WTC11 (cell line): ENCODE measurements around the gene PKP4. TPM values are rescaled to one million over a fixed set of nuclear protein-coding genes. Genes with fewer than 3 reads are reported as not detected.

Experiments
- ATAC-seq: fragments of 200-7000 bp; cut with Tn5 transposase; 2 replicates; pipeline ENCODE4 v1.10.0; 2021; ENCODE audit warnings: mild to moderate bottlenecking, moderate library complexity
- CTCF ChIA-PET: fragments of 300-600 bp; sonication (Branson Sonifier 250); formaldehyde crosslinking; loops from one replicate; lab custom pipeline; 2021; ENCODE audit warnings: antibody characterized with exemption; lab: Charles Lee
- POLR2A ChIA-PET: fragments of 350-600 bp; sonication (Branson Sonifier 250); formaldehyde crosslinking; loops from one replicate; lab custom pipeline; 2021; ENCODE audit warnings: antibody characterized with exemption; lab: Charles Lee
- DNase-seq: peaks from one replicate; pipeline ENCODE4 v3.0.0; 2021; ENCODE audit warnings: low spot score
- H3K27ac Mint-ChIP-seq: 2 replicates; pipeline ENCODE4 v1.8.0; 2021; ENCODE audit warnings: mixed read lengths
- H3K27me3 Mint-ChIP-seq: 2 replicates; pipeline ENCODE4 v1.8.0; 2021; ENCODE audit warnings: low read depth, mild to moderate bottlenecking, moderate library complexity, mixed read lengths
- H3K36me3 Mint-ChIP-seq: 2 replicates; pipeline ENCODE4 v1.8.0; 2021; ENCODE audit warnings: mixed read lengths
- H3K4me1 Mint-ChIP-seq: 2 replicates; pipeline ENCODE4 v1.8.0; 2022; ENCODE audit warnings: mixed read lengths
- H3K4me3 Mint-ChIP-seq: 2 replicates; pipeline ENCODE4 v1.8.0; 2021; ENCODE audit warnings: mild to moderate bottlenecking, moderate library complexity, mixed read lengths
- H3K9me3 Mint-ChIP-seq: 2 replicates; pipeline ENCODE4 v1.8.0; 2021; ENCODE audit warnings: mixed read lengths
- AR ChIP-seq: fragments of 250-450 bp; sonication (Bioruptor Pico); IDR thresholded peaks from 2 replicates; pipeline ENCODE4 v1.9.0; 2021; ENCODE audit warnings: mild to moderate bottlenecking
- ATF1 ChIP-seq: sonication (generic); formaldehyde crosslinking; IDR thresholded peaks from 2 replicates; pipeline ENCODE4 v1.8.1; 2023; ENCODE audit warnings: mild to moderate bottlenecking, moderate library complexity, missing genetic modification reagents
- FOXK1 ChIP-seq: sonication (generic); formaldehyde crosslinking; IDR thresholded peaks from 2 replicates; pipeline ENCODE4 v1.8.0; 2022; ENCODE audit warnings: mild to moderate bottlenecking, moderate library complexity, missing genetic modification reagents
- HMGA2 ChIP-seq: fragments of 250-450 bp; sonication (Bioruptor Pico); IDR thresholded peaks from 2 replicates; pipeline ENCODE4 v1.4.0; 2021; ENCODE audit warnings: mild to moderate bottlenecking, moderate library complexity
- NFYB ChIP-seq: sonication (generic); formaldehyde crosslinking; conservative IDR thresholded peaks from 2 replicates; pipeline ENCODE4 v1.8.0; 2022; ENCODE audit warnings: low read depth, missing genetic modification reagents
- NR2C2 ChIP-seq: sonication (generic); formaldehyde crosslinking; IDR thresholded peaks from 2 replicates; pipeline ENCODE4 v1.8.0; 2022; ENCODE audit warnings: mild to moderate bottlenecking, missing genetic modification reagents
- NR3C1 ChIP-seq: sonication (generic); formaldehyde crosslinking; conservative IDR thresholded peaks from 2 replicates; pipeline ENCODE4 v1.8.1; 2023; ENCODE audit warnings: low read depth, mild to moderate bottlenecking, missing genetic modification reagents
- OVOL2 ChIP-seq: fragments of 250-450 bp; sonication (Bioruptor Pico); IDR thresholded peaks from 2 replicates; pipeline ENCODE4 v1.9.0; 2021; ENCODE audit warnings: mild to moderate bottlenecking, borderline replicate concordance
- PRRX2 ChIP-seq: fragments of 250-450 bp; sonication (Bioruptor Pico); IDR thresholded peaks from 2 replicates; pipeline ENCODE4 v1.8.0; 2021; ENCODE audit warnings: mild to moderate bottlenecking
- RORB ChIP-seq: fragments of 250-450 bp; sonication (Bioruptor Pico); IDR thresholded peaks from 2 replicates; pipeline ENCODE4 v1.9.0; 2021; ENCODE audit warnings: mild to moderate bottlenecking
- SP1 ChIP-seq: sonication (generic); formaldehyde crosslinking; conservative IDR thresholded peaks from 2 replicates; pipeline ENCODE4 v1.8.1; 2022; ENCODE audit warnings: missing genetic modification reagents
- USF2 ChIP-seq: sonication (generic); formaldehyde crosslinking; IDR thresholded peaks from 2 replicates; pipeline ENCODE4 v1.8.1; 2023; ENCODE audit warnings: mild to moderate bottlenecking, missing genetic modification reagents, moderate library complexity
- ZBTB21 ChIP-seq: sonication (generic); formaldehyde crosslinking; IDR thresholded peaks from 2 replicates; pipeline ENCODE4 v1.8.1; 2023; ENCODE audit warnings: mild to moderate bottlenecking, missing genetic modification reagents, borderline replicate concordance
- total RNA-seq: library from RNA; stranded (reverse); gene quantifications from 3 replicates; pipeline ENCODE4 v1.2.3, GENCODE V29; 2021
- TF ChIP-seq, protein P1 (sequence below): fragments of 250-450 bp; sonication (Bioruptor Pico); conservative IDR thresholded peaks from 2 replicates; pipeline ENCODE4 v1.9.0; 2021; ENCODE audit warnings: mild to moderate bottlenecking
- TF ChIP-seq, protein P2 (sequence below): sonication (generic); formaldehyde crosslinking; IDR thresholded peaks from 2 replicates; pipeline ENCODE4 v1.8.1; 2023; ENCODE audit warnings: mild to moderate bottlenecking, missing genetic modification reagents
- TF ChIP-seq, protein P3 (sequence below): sonication (generic); formaldehyde crosslinking; IDR thresholded peaks from 2 replicates; pipeline ENCODE4 v1.8.0; 2023; ENCODE audit warnings: missing genetic modification reagents, mild to moderate bottlenecking, borderline replicate concordance

Gene PKP4
- total RNA-seq, 1 experiment from 2014 or later: 78.9 TPM

DNA sequence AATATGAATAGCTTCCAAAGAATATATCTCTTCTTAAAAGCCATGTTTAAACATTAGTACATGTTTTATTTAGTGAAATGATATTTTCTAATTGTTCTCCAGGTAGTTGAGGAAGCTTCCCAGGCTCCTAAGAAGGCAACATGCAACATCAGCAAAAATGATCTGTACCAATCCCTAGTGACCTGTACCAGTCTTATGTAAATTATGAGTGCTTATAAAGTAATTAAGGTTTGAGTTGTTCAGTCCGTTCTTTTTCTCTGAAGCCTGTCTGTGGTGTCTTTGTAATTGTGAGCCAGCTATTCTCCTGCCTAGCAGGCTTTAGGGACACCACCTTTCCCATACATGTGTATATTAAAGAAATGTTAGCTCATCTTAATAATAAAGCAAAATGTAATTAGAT lies 98.2 kb downstream of the PKP4 start:
- DNase-seq (no peak), ATAC-seq (no peak)
- ChIA-PET POLR2A (no interaction called here), CTCF (no interaction called here)
- TF ChIP-seq PRRX2: no peak
- TF ChIP-seq, protein P1, sequence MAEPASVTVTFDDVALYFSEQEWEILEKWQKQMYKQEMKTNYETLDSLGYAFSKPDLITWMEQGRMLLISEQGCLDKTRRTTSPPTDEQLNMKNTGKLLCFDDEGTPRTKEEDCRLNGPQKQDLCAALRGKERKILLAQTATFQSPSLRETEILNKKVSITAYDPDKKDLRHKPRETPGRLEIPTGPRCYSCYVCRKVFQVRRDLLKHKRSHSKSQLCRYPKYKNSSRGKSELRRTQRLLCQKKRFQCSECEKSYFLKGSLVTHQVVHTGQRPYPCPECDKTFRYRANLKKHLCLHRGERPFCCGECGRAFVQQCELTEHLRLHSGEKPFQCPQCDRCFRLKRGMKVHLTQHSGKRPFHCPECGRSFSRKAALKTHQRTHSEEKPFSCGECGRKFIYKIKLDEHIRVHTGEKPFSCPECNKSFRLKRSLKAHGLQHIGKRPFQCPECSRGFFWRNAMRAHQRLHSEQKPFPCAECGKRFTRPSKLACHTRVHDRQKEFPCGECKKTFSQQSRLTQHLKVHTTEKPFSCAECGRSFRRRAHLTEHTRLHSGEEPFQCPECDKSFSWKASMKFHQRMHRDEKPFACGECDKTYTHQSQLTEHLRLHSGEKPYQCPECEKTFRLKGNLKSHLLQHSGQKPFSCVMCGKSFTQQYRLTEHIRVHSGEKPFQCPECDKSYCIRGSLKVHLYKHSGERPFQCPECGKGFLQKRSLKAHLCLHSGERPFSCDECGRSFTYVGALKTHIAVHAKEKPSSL: no peak
- no peak for TF ChIP-seq AR
- no peak for TF ChIP-seq ATF1 (CRISPR knock-in tag)
- no peak for TF ChIP-seq RORB (CRISPR knock-in tag)
- TF ChIP-seq HMGA2 (CRISPR knock-in tag): no peak
- TF ChIP-seq NR3C1: no peak
- no peak for TF ChIP-seq FOXK1 (CRISPR knock-in tag)
- no peak for TF ChIP-seq NR2C2
- Mint-ChIP-seq H3K4me3 (no peak overlapping the region), H3K36me3 (peaks cover 25% of the 10 kb centered on the region), H3K27me3 (no peaks in the 10 kb centered on the region), H3K9me3 (peaks cover 20% of the 10 kb centered on the region), H3K27ac (no peak overlapping the region), H3K4me1 (peaks cover 4% of the 10 kb centered on the region)

- peaks cover 19% of the 10 kb centered on the region for H3K9me3 Mint-ChIP-seq
- TF ChIP-seq NFYB: no peak
- TF ChIP-seq, protein P2, sequence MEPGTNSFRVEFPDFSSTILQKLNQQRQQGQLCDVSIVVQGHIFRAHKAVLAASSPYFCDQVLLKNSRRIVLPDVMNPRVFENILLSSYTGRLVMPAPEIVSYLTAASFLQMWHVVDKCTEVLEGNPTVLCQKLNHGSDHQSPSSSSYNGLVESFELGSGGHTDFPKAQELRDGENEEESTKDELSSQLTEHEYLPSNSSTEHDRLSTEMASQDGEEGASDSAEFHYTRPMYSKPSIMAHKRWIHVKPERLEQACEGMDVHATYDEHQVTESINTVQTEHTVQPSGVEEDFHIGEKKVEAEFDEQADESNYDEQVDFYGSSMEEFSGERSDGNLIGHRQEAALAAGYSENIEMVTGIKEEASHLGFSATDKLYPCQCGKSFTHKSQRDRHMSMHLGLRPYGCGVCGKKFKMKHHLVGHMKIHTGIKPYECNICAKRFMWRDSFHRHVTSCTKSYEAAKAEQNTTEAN (CRISPR knock-in tag): no peak
- no peak for TF ChIP-seq HMGA2 (CRISPR knock-in tag)
- TF ChIP-seq USF2 (CRISPR knock-in tag): no peak
- no peak for TF ChIP-seq SP1 (CRISPR knock-in tag)
- no peak for TF ChIP-seq ZBTB21
- TF ChIP-seq, protein P3, sequence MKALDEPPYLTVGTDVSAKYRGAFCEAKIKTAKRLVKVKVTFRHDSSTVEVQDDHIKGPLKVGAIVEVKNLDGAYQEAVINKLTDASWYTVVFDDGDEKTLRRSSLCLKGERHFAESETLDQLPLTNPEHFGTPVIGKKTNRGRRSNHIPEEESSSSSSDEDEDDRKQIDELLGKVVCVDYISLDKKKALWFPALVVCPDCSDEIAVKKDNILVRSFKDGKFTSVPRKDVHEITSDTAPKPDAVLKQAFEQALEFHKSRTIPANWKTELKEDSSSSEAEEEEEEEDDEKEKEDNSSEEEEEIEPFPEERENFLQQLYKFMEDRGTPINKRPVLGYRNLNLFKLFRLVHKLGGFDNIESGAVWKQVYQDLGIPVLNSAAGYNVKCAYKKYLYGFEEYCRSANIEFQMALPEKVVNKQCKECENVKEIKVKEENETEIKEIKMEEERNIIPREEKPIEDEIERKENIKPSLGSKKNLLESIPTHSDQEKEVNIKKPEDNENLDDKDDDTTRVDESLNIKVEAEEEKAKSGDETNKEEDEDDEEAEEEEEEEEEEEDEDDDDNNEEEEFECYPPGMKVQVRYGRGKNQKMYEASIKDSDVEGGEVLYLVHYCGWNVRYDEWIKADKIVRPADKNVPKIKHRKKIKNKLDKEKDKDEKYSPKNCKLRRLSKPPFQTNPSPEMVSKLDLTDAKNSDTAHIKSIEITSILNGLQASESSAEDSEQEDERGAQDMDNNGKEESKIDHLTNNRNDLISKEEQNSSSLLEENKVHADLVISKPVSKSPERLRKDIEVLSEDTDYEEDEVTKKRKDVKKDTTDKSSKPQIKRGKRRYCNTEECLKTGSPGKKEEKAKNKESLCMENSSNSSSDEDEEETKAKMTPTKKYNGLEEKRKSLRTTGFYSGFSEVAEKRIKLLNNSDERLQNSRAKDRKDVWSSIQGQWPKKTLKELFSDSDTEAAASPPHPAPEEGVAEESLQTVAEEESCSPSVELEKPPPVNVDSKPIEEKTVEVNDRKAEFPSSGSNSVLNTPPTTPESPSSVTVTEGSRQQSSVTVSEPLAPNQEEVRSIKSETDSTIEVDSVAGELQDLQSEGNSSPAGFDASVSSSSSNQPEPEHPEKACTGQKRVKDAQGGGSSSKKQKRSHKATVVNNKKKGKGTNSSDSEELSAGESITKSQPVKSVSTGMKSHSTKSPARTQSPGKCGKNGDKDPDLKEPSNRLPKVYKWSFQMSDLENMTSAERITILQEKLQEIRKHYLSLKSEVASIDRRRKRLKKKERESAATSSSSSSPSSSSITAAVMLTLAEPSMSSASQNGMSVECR (CRISPR knock-in tag): no peak
- TF ChIP-seq OVOL2 (CRISPR knock-in tag): no peak
- TF ChIP-seq PRRX2: no peak
- H3K4me3 Mint-ChIP-seq: no peak overlapping the region
- POLR2A ChIA-PET: no interaction called here
- ATAC-seq: no peak
- H3K27me3 Mint-ChIP-seq: no peaks in the 10 kb centered on the region
- DNase-seq: no peak
- CTCF ChIA-PET: no interaction called here
- no peak overlapping the region for H3K27ac Mint-ChIP-seq
- peaks cover 4% of the 10 kb centered on the region for H3K4me1 Mint-ChIP-seq
- H3K36me3 Mint-ChIP-seq: peaks cover 24% of the 10 kb centered on the region
Measured at GRCh38 chr2:158556124-158556523, 99.4 kb downstream of the PKP4 start.
